Measurements from ENCODE around the gene RETREG3.
A peak's percentile ranks its signal among the peaks of the same experiment; 100 is the strongest.
"Not testable (repeated sequence)": the region's sequence is repeated elsewhere in the genome, so short reads cannot be mapped to it uniquely, and the experiment has no call there.

Gene RETREG3

GRCh38 chr17:42612013-42612412 lies 2.8 kb upstream of the RETREG3 start:
- no peak for DNase-seq

GRCh38 chr17:42609814-42610801 lies 934 bp upstream of the RETREG3 start:
- DNase-seq = not testable (repeated sequence)

- DNase-seq = no peak
Observed at GRCh38 chr17:42608305-42609181, 631 bp downstream of the RETREG3 start.

GRCh38 chr17:42607769-42608168 lies 1.4 kb downstream of the RETREG3 start:
- no peak for DNase-seq

- no peak for DNase-seq
Observed at GRCh38 chr17:42603318-42603717, 5.9 kb downstream of the RETREG3 start.

- DNase-seq = no peak
Observed at GRCh38 chr17:42598905-42599304, 10.3 kb downstream of the RETREG3 start.

- DNase-seq = no peak
Observed at GRCh38 chr17:42596386-42596785, 12.8 kb downstream of the RETREG3 start.

GRCh38 chr17:42591411-42591810 lies 17.8 kb downstream of the RETREG3 start:
- no peak for DNase-seq

- DNase-seq = no peak
Observed at GRCh38 chr17:42590886-42591285, 18.3 kb downstream of the RETREG3 start.

GRCh38 chr17:42586514-42587230 lies 22.5 kb downstream of the RETREG3 start:
- DNase-seq = no peak

GRCh38 chr17:42585353-42585752 lies 23.8 kb downstream of the RETREG3 start:
- no peak for DNase-seq

GRCh38 chr17:42584880-42585279 lies 24.3 kb downstream of the RETREG3 start:
- no peak for DNase-seq

- no peak for DNase-seq
Observed at GRCh38 chr17:42581744-42582270, 27.4 kb downstream of the RETREG3 start.

- DNase-seq = no peak
Observed at GRCh38 chr17:42579794-42580551, 29.2 kb downstream of the RETREG3 start.

- peak; percentile 65 to 77 for DNase-seq
Observed at GRCh38 chr17:42578282-42578869, 30.8 kb downstream of the RETREG3 start.

- peak; percentile 86 to 92 for DNase-seq
Observed at GRCh38 chr17:42577532-42578281, 31.5 kb downstream of the RETREG3 start, which contains the start of gene PSMC3IP. Gene PSMC3IP, minus strand, starts transcription at chr17:42577729. Its CDS starts 43 bp downstream, at chr17:42577686.

- DNase-seq = no peak
Observed at GRCh38 chr17:42577140-42577531, 32.0 kb downstream of the RETREG3 start.

- DNase-seq = no peak
Observed at GRCh38 chr17:42574463-42574862, 34.7 kb downstream of the RETREG3 start.

GRCh38 chr17:42573095-42573494 lies 36.1 kb downstream of the RETREG3 start:
- DNase-seq = no peak

GRCh38 chr17:42571435-42572225 lies 37.5 kb downstream of the RETREG3 start:
- DNase-seq = no peak

Measured in SW 1271 (cell line).